H1 (cell line): ENCODE data around the gene RCBTB2. TPM values are rescaled to one million over a fixed set of nuclear protein-coding genes. Genes with fewer than 3 reads are reported as not detected.

Experiments
- CTCF ChIA-PET: fragments of 300-600 bp; sonication (Branson Sonifier 250); formaldehyde crosslinking; loops from one replicate; lab custom pipeline; 2021; ENCODE audit not compliant: partially characterized antibody; lab: Charles Lee
- POLR2A ChIA-PET: fragments of 300-600 bp; sonication (Branson Sonifier 250); formaldehyde crosslinking; loops from one replicate; lab custom pipeline; 2021; ENCODE audit warnings: inconsistent platforms; ENCODE audit not compliant: partially characterized antibody; lab: Charles Lee
- DNase-seq, 2 experiments: peaks; one replicate each; pipeline versions ENCODE4 v3.0.0 to v3.0.0-alpha.2; 2010 to 2022; ENCODE audit warnings: low spot score in 2 of 2, low read depth in 1 of 2, mixed read lengths in 1 of 2
- FAIRE-seq: peaks from 2 replicates; lab custom pipeline; 2011; peaks lifted over from hg19 to GRCh38; lab: Jason Lieb, UNC
- H2AFZ ChIP-seq: 2 replicates; pipeline ENCODE4 v1.8.1; 2012; ENCODE audit warnings: low read length, inconsistent platforms
- H2AK5ac ChIP-seq: 2 replicates; pipeline ENCODE4 v1.6.1; 2013; ENCODE audit warnings: low read depth, low read length
- H2BK120ac ChIP-seq: replicated peaks from 2 replicates; pipeline ENCODE3; 2013; ENCODE audit warnings: low read depth, low read length, inconsistent platforms
- H2BK12ac ChIP-seq: 2 replicates; pipeline ENCODE4 v1.6.1; 2013; ENCODE audit warnings: low read depth, low read length
- H2BK15ac ChIP-seq: 2 replicates; pipeline ENCODE4 v1.6.1; 2013; ENCODE audit warnings: low read length
- H2BK20ac ChIP-seq: 2 replicates; pipeline ENCODE4 v1.6.1; 2013; ENCODE audit warnings: low read length
- H2BK5ac ChIP-seq: 2 replicates; pipeline ENCODE4 v1.6.1; 2013; ENCODE audit warnings: low read depth, low read length
- H3K14ac ChIP-seq: 2 replicates; pipeline ENCODE4 v1.6.1; 2013; ENCODE audit warnings: inconsistent platforms; ENCODE audit not compliant: insufficient read length
- H3K18ac ChIP-seq: 2 replicates; pipeline ENCODE4 v1.6.1; 2013; ENCODE audit warnings: low read length; ENCODE audit errors: extremely low read depth
- H3K23ac ChIP-seq: 2 replicates; pipeline ENCODE4 v1.6.1; 2013; ENCODE audit warnings: inconsistent platforms; ENCODE audit not compliant: insufficient read length
- H3K23me2 ChIP-seq: 2 replicates; pipeline ENCODE4 v1.6.1; 2013; ENCODE audit warnings: low read depth, low read length
- H3K27ac ChIP-seq: 2 replicates; pipeline ENCODE4 v1.6.1; 2011; ENCODE audit warnings: low read depth, low read length, inconsistent platforms
- H3K27me3 ChIP-seq, 4 experiments: replicated peaks in 1 of 4; 1 replicate in 1 of 4; 2 replicates in 3 of 4; pipeline versions ENCODE4 v1.6.1 to v1.8.1; 2011 to 2013; ENCODE audit warnings: low read length in 3 of 4, mild to moderate bottlenecking in 3 of 4, inconsistent platforms in 2 of 4, mixed read lengths in 2 of 4, moderate library complexity in 1 of 4; ENCODE audit not compliant: control insufficient read depth in 3 of 4, insufficient read depth in 3 of 4; ENCODE audit errors: extremely low read depth in 1 of 4
- H3K36me3 ChIP-seq, 4 experiments: 2 replicates each; pipeline versions ENCODE4 v1.6.1 to v1.8.1; 2011 to 2013; ENCODE audit warnings: mild to moderate bottlenecking in 4 of 4, low read length in 3 of 4, moderate library complexity in 2 of 4, control low read depth in 1 of 4, inconsistent platforms in 1 of 4; ENCODE audit not compliant: insufficient read depth in 4 of 4, control insufficient read depth in 2 of 4
- H3K4ac ChIP-seq: replicated peaks from 2 replicates; pipeline ENCODE3; 2013; ENCODE audit warnings: low read length, low read depth, mixed read lengths, inconsistent platforms; ENCODE audit not compliant: insufficient read length
- H3K4me1 ChIP-seq, 4 experiments: replicated peaks in 1 of 4; 1 replicate in 1 of 4; 2 replicates in 3 of 4; pipeline versions ENCODE4 v1.6.1 to v1.8.1; 2011 to 2013; ENCODE audit warnings: low read length in 3 of 4, inconsistent platforms in 2 of 4, mixed read lengths in 1 of 4; ENCODE audit not compliant: insufficient read depth in 4 of 4, control insufficient read depth in 3 of 4
- H3K4me2 ChIP-seq, 2 experiments: 2 replicates each; pipeline versions ENCODE4 v1.6.1 to v1.8.1; 2011 to 2013; ENCODE audit warnings: low read depth in 2 of 2, low read length in 2 of 2, control low read depth in 1 of 2, inconsistent platforms in 1 of 2, mild to moderate bottlenecking in 1 of 2; ENCODE audit not compliant: insufficient read depth in 1 of 2
- H3K4me3 ChIP-seq, 4 experiments: fragments of 200-600, 300-600 bp in 1 of 4; sonication (generic), shearing (Covaris generic), sonication (Bioruptor Twin) in 1 of 4; 2 replicates each; pipeline versions ENCODE4 v1.5.1 to v1.8.1; 2011 to 2016; ENCODE audit warnings: low read length in 4 of 4, low read depth in 3 of 4, control low read depth in 2 of 4, inconsistent platforms in 2 of 4, mild to moderate bottlenecking in 2 of 4, mixed read lengths in 1 of 4, moderate library complexity in 1 of 4; ENCODE audit not compliant: insufficient read depth in 2 of 4; ENCODE audit errors: extremely low read depth in 1 of 4
- H3K56ac ChIP-seq: replicated peaks from 2 replicates; pipeline ENCODE3; 2013; ENCODE audit warnings: low read depth, mild to moderate bottlenecking, mixed read lengths, low read length, inconsistent platforms; ENCODE audit not compliant: insufficient read length
- H3K79me1 ChIP-seq: 2 replicates; pipeline ENCODE4 v1.6.1; 2013; ENCODE audit warnings: low read depth, low read length, control low read depth
- H3K79me2 ChIP-seq, 2 experiments: 2 replicates each; pipeline versions ENCODE4 v1.6.1 to v1.8.1; 2012 to 2013; ENCODE audit warnings: low read length in 2 of 2, mild to moderate bottlenecking in 2 of 2, inconsistent platforms in 1 of 2; ENCODE audit not compliant: insufficient read depth in 2 of 2, control insufficient read depth in 1 of 2
- H3K9ac ChIP-seq, 4 experiments: replicated peaks in 1 of 4; 1 replicate in 1 of 4; 2 replicates in 3 of 4; pipeline versions ENCODE4 v1.6.1 to v1.8.1; 2011 to 2013; ENCODE audit warnings: low read depth in 3 of 4, low read length in 3 of 4, control low read depth in 2 of 4, mild to moderate bottlenecking in 2 of 4, moderate library complexity in 2 of 4, inconsistent platforms in 1 of 4; ENCODE audit errors: extremely low read depth in 1 of 4
- H3K9me3 ChIP-seq, 2 experiments: 2 replicates each; pipeline versions ENCODE4 v1.6.1 to v1.8.1; 2012 to 2013; ENCODE audit warnings: mild to moderate bottlenecking in 2 of 2, moderate library complexity in 2 of 2, control low read depth in 1 of 2, inconsistent platforms in 1 of 2, low read depth in 1 of 2, low read length in 1 of 2, mixed read lengths in 1 of 2; ENCODE audit not compliant: insufficient read depth in 2 of 2
- H4K20me1 ChIP-seq, 2 experiments: replicated peaks in 1 of 2; 2 replicates each; pipeline versions ENCODE3 to v1.8.1; 2011 to 2013; ENCODE audit warnings: inconsistent platforms in 2 of 2, low read length in 2 of 2, mild to moderate bottlenecking in 1 of 2; ENCODE audit not compliant: insufficient read depth in 2 of 2, control insufficient read depth in 1 of 2
- H4K5ac ChIP-seq: 2 replicates; pipeline ENCODE4 v1.6.1; 2013; ENCODE audit warnings: low read length, low read depth, mixed read lengths, inconsistent platforms; ENCODE audit not compliant: insufficient read length
- H4K8ac ChIP-seq: 2 replicates; pipeline ENCODE4 v1.8.0; 2013; ENCODE audit warnings: mild to moderate bottlenecking, moderate library complexity, low read length, inconsistent platforms; ENCODE audit not compliant: insufficient read depth; ENCODE audit errors: extremely low read depth
- H4K91ac ChIP-seq: replicated peaks from 2 replicates; pipeline ENCODE3; 2013; ENCODE audit warnings: low read length, mixed read lengths, inconsistent platforms; ENCODE audit not compliant: insufficient read length
- EGR1 ChIP-seq: IDR thresholded peaks from 2 replicates; pipeline ENCODE4 v1.6.1; 2011; ENCODE audit warnings: low read depth, low read length, borderline replicate concordance
- polyA plus RNA-seq, 7 experiments: library from polyadenylated mRNA; depleted of rRNA in 3 of 7; stranded (reverse) in 5 of 7; unstranded in 2 of 7; fragments of >200 nt in 5 of 7; fragments of 200-250 nt in 2 of 7; gene quantifications; 1 replicate in 5 of 7; 2 replicates in 1 of 7; 4 replicates in 1 of 7; pipeline versions ENCODE4 v1.2.1 to v1.2.3, GENCODE V29; 2011 to 2013; ENCODE audit warnings: missing spikeins in 2 of 7, mixed read lengths in 2 of 7
- total RNA-seq: library from RNA; stranded (reverse); fragmentation: NEBNext Ultra II Directional; extraction: Animal tissue kit (Norgen Biotek cat#: 25700); gene quantifications from 2 replicates; pipeline ENCODE4 v1.2.1, GENCODE V29; 2021

RCBTB2 gene
- total and polyA plus RNA-seq, 2 of the 8 experiments (the other 6 are each of a cell fraction or from before 2014, with no cell fraction given): 5.2 to 8.4 TPM

DNA sequence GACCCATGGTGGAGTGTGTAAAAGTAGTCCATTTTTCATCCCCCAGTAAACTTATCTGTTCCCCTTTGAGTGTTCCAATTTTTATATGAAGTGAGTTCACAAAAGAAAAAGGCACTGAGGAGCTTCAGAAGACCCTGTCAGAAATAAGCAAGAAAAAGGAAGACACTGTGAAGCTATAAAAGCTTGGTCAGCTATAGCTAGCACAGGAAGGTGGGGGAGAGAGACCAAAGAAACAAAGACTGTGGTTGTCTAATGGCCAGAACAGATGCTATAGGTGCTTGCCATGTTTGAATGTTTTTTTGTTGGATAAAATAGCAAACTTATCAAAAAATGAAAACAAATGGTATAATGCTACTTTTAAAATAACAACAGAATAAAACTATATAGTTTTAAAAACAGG, 46.5 kb downstream of the RCBTB2 start:
- Histone ChIP-seq H3K4ac (no peak overlapping the region), H3K9ac (no peak overlapping the region), H2BK20ac (no peak overlapping the region), H3K14ac (no peak overlapping the region), H4K5ac (no peak overlapping the region), H2AK5ac (no peak overlapping the region), H3K79me1 (no peaks in the 10 kb centered on the region), H3K79me2 (no peaks in the 10 kb centered on the region), H3K18ac (no peak overlapping the region), H4K20me1 (no peaks in the 10 kb centered on the region), H2BK12ac (no peak overlapping the region), H3K4me1 (no peaks in the 10 kb centered on the region), H3K4me3 (no peak overlapping the region), H3K23me2 (no peaks in the 10 kb centered on the region), H2BK15ac (no peak overlapping the region), H3K4me2 (no peak overlapping the region), H3K23ac (no peak overlapping the region), H3K27ac (no peak overlapping the region), H4K8ac (no peak overlapping the region), H2AFZ (no peak overlapping the region), H2BK5ac (no peak overlapping the region), H4K91ac (no peak overlapping the region), H3K36me3 (peaks cover 0 to 9% (median 3%) of the 10 kb centered on the region in 4 experiments; a peak in 3 of 8 replicates), H3K9me3 (peaks cover 0 to 6% of the 10 kb centered on the region in 2 experiments; a peak in 1 of 4 replicates), H3K56ac (no peak overlapping the region), H3K27me3 (no peaks in the 10 kb centered on the region), H2BK120ac (no peak overlapping the region)
- FAIRE-seq (no peak), DNase-seq (no peak)
- POLR2A ChIA-PET: no interaction called here
- no peak for TF ChIP-seq EGR1
- CTCF ChIA-PET: interaction anchor here (1.6 kb wide), 1 partner anchor 359 kb away, joined by 3 read pairs; no protein-coding TSS in a partner anchor
